A172 (cell line): ENCODE results near the gene GRIN3A. TPM values are rescaled to one million over a fixed set of nuclear protein-coding genes. Genes with fewer than 3 reads are reported as not detected.
A peak's percentile ranks its signal among the peaks of the same experiment; 100 is the strongest.
"Not testable (repeated sequence)": the region's sequence is repeated elsewhere in the genome, so short reads cannot be mapped to it uniquely, and the experiment has no call there.

ENCODE experiments used
- DNase-seq: peaks from one replicate; pipeline ENCODE4 v3.0.0-alpha.2; 2015; ENCODE audit warnings: low spot score
- total RNA-seq: library from RNA; depleted of rRNA; stranded (reverse); fragments of >200 nt; shearing (Covaris generic); gene quantifications from 2 replicates; pipeline ENCODE4 v1.2.3, GENCODE V29; 2014; rRNA removed

GRIN3A gene
- not detected in 2 replicates for total RNA-seq

- no peak for DNase-seq
Observed at GRCh38 chr9:101738566-101739183, at the start of gene GRIN3A. Gene GRIN3A, minus strand, starts transcription at chr9:101738647. Its CDS starts 668 bp downstream, at chr9:101737979.

- DNase-seq, result no peak
Observed at GRCh38 chr9:101787891-101788290, 49.4 kb upstream of the GRIN3A start.

- DNase-seq, result no peak
Observed at GRCh38 chr9:101778332-101778731, 39.9 kb upstream of the GRIN3A start.

- no peak for DNase-seq
Observed at GRCh38 chr9:101764472-101764871, 26.0 kb upstream of the GRIN3A start.

- no peak for DNase-seq
Observed at GRCh38 chr9:101758304-101758930, 20.0 kb upstream of the GRIN3A start.

GRCh38 chr9:101753716-101754115 lies 15.3 kb upstream of the GRIN3A start:
- no peak for DNase-seq

GRCh38 chr9:101751895-101752294 lies 13.4 kb upstream of the GRIN3A start:
- DNase-seq, result no peak

GRCh38 chr9:101739311-101739710 lies 864 bp upstream of the GRIN3A start:
- no peak for DNase-seq

GRCh38 chr9:101737705-101738565 lies 512 bp downstream of the GRIN3A start:
- DNase-seq, result no peak

GRCh38 chr9:101737165-101737704 lies 1.2 kb downstream of the GRIN3A start:
- DNase-seq, result no peak

GRCh38 chr9:101736717-101737116 lies 1.7 kb downstream of the GRIN3A start:
- peak; percentile 26 for DNase-seq

- DNase-seq, result no peak
Observed at GRCh38 chr9:101731429-101731828, 7.0 kb downstream of the GRIN3A start.

GRCh38 chr9:101727612-101728524 lies 10.6 kb downstream of the GRIN3A start:
- DNase-seq, result peak; percentile 30

- not testable (repeated sequence) for DNase-seq
Observed at GRCh38 chr9:101724271-101724670, 14.2 kb downstream of the GRIN3A start.

- DNase-seq, result no peak
Observed at GRCh38 chr9:101718192-101718591, 20.3 kb downstream of the GRIN3A start.

GRCh38 chr9:101716629-101717028 lies 21.8 kb downstream of the GRIN3A start:
- peak; percentile 29 for DNase-seq

GRCh38 chr9:101711330-101711941 lies 27.0 kb downstream of the GRIN3A start:
- DNase-seq, result peak; percentile 32

- no peak for DNase-seq
Observed at GRCh38 chr9:101708855-101709254, 29.6 kb downstream of the GRIN3A start.

- DNase-seq, result no peak
Observed at GRCh38 chr9:101707721-101708120, 30.7 kb downstream of the GRIN3A start.

GRCh38 chr9:101706997-101707396 lies 31.4 kb downstream of the GRIN3A start:
- no peak for DNase-seq
